ENCODE measurements around the gene SNRNP40.
A peak's percentile ranks its signal among the peaks of the same experiment; 100 is the strongest.

Gene SNRNP40

GRCh38 chr1:31261916-31262315, 34.7 kb downstream of the SNRNP40 start:
- peak; percentile 79 for DNase-seq (ENCODE audit: low read depth)
- no peak for TF ChIP-seq CTCF (IDR thresholded peaks at IDR 0.05; ENCODE audit: control insufficient read depth, extremely low read depth, insufficient read depth)
- H3K4me3 ChIP-seq (ENCODE audit: low read depth, low read length): peak overlapping the region; percentile 17

- TF ChIP-seq CTCF (IDR thresholded peaks at IDR 0.05; ENCODE audit: control insufficient read depth, extremely low read depth, insufficient read depth): no peak
- no peak for DNase-seq (ENCODE audit: low read depth)
These were observed 36.8 kb downstream of the SNRNP40 start for GRCh38 chr1:31259746-31260145.

GRCh38 chr1:31258581-31258980, 38.0 kb downstream of the SNRNP40 start:
- H3K4me3 ChIP-seq (ENCODE audit: low read depth, low read length): no peak overlapping the region
- TF ChIP-seq CTCF (IDR thresholded peaks at IDR 0.05; ENCODE audit: control insufficient read depth, extremely low read depth, insufficient read depth): no peak
- peak; percentile 98 for DNase-seq (ENCODE audit: low read depth)

More at GRCh38 chr1:31259746-31260145, 36.8 kb downstream of the SNRNP40 start:
- no peak overlapping the region for H3K4me3 ChIP-seq (ENCODE audit: low read depth, low read length)

GRCh38 chr1:31257213-31257612, 39.4 kb downstream of the SNRNP40 start:
- no peak for DNase-seq (ENCODE audit: low read depth)
- TF ChIP-seq CTCF (IDR thresholded peaks at IDR 0.05; ENCODE audit: control insufficient read depth, extremely low read depth, insufficient read depth): no peak
- H3K4me3 ChIP-seq (ENCODE audit: low read depth, low read length): no peak overlapping the region

- H3K4me3 ChIP-seq (ENCODE audit: low read depth, low read length): no peak overlapping the region
- no peak for DNase-seq (ENCODE audit: low read depth)
- TF ChIP-seq CTCF (IDR thresholded peaks at IDR 0.05; ENCODE audit: control insufficient read depth, extremely low read depth, insufficient read depth): no peak
These were observed 46.7 kb downstream of the SNRNP40 start for GRCh38 chr1:31249854-31250253.

GRCh38 chr1:31248276-31248675, 48.3 kb downstream of the SNRNP40 start:
- no peak for TF ChIP-seq CTCF (IDR thresholded peaks at IDR 0.05; ENCODE audit: control insufficient read depth, extremely low read depth, insufficient read depth)
- DNase-seq (ENCODE audit: low read depth): no peak
- no peak overlapping the region for H3K4me3 ChIP-seq (ENCODE audit: low read depth, low read length)

GRCh38 chr1:31244326-31244725, 52.3 kb downstream of the SNRNP40 start:
- no peak for TF ChIP-seq CTCF (IDR thresholded peaks at IDR 0.05; ENCODE audit: control insufficient read depth, extremely low read depth, insufficient read depth)
- no peak overlapping the region for H3K4me3 ChIP-seq (ENCODE audit: low read depth, low read length)
- no peak for DNase-seq (ENCODE audit: low read depth)

All from LNCaP clone FGC (cell line).